Trophoblast cell (in vitro differentiated cells and primary cell): Measurements from ENCODE around the gene COPRS.

Source experiments
- DNase-seq, 2 donors: peaks; one replicate each; pipeline ENCODE4 v3.0.0-alpha.2; 2016
- H2AFZ ChIP-seq: 2 replicates; pipeline ENCODE4 v1.6.1; 2013; ENCODE audit warnings: low read length, moderate library complexity, mild to moderate bottlenecking; ENCODE audit not compliant: insufficient read depth, poor library complexity
- H2AK5ac ChIP-seq: 2 replicates; pipeline ENCODE4 v1.6.1; 2013; ENCODE audit warnings: mild to moderate bottlenecking, low read length
- H2BK120ac ChIP-seq: 2 replicates; pipeline ENCODE4 v1.6.1; 2013; ENCODE audit warnings: low read length, mild to moderate bottlenecking, moderate library complexity; ENCODE audit not compliant: insufficient read depth, poor library complexity
- H2BK12ac ChIP-seq: 2 replicates; pipeline ENCODE4 v1.6.1; 2013; ENCODE audit warnings: mild to moderate bottlenecking, low read length, moderate library complexity
- H2BK5ac ChIP-seq: 2 replicates; pipeline ENCODE4 v1.6.1; 2013; ENCODE audit warnings: low read length, low read depth, moderate library complexity, mild to moderate bottlenecking; ENCODE audit not compliant: poor library complexity
- H3K14ac ChIP-seq: 2 replicates; pipeline ENCODE4 v1.6.1; 2013; ENCODE audit warnings: mild to moderate bottlenecking, low read length
- H3K18ac ChIP-seq: 2 replicates; pipeline ENCODE4 v1.6.1; 2013; ENCODE audit warnings: mild to moderate bottlenecking, low read length
- H3K23ac ChIP-seq: 2 replicates; pipeline ENCODE4 v1.6.1; 2013; ENCODE audit warnings: low read length
- H3K27ac ChIP-seq: 2 replicates; pipeline ENCODE4 v1.5.1; 2013; ENCODE audit warnings: low read depth, mild to moderate bottlenecking, inconsistent platforms, low read length, moderate library complexity
- H3K27me3 ChIP-seq: 2 replicates; pipeline ENCODE4 v1.6.1; 2013; ENCODE audit warnings: inconsistent platforms, mild to moderate bottlenecking, low read length, moderate library complexity; ENCODE audit not compliant: insufficient read depth
- H3K36me3 ChIP-seq, 2 experiments: 1 replicate in 1 of 2; 2 replicates in 1 of 2; pipeline ENCODE4 v1.6.1; 2013; ENCODE audit warnings: low read length in 2 of 2, mild to moderate bottlenecking in 2 of 2, moderate library complexity in 1 of 2; ENCODE audit not compliant: insufficient read depth in 2 of 2, control insufficient read depth in 1 of 2
- H3K4ac ChIP-seq: 2 replicates; pipeline ENCODE4 v1.6.1; 2013; ENCODE audit warnings: low read depth, mild to moderate bottlenecking, low read length, moderate library complexity
- H3K4me1 ChIP-seq, 2 experiments: 1 replicate in 1 of 2; 2 replicates in 1 of 2; pipeline ENCODE4 v1.6.1; 2013; ENCODE audit warnings: low read length in 2 of 2, mild to moderate bottlenecking in 2 of 2, moderate library complexity in 1 of 2; ENCODE audit not compliant: insufficient read depth in 2 of 2, control insufficient read depth in 1 of 2
- H3K4me2 ChIP-seq: 2 replicates; pipeline ENCODE4 v1.6.1; 2013; ENCODE audit warnings: inconsistent platforms, mild to moderate bottlenecking, low read length, moderate library complexity
- H3K4me3 ChIP-seq: 2 replicates; pipeline ENCODE4 v1.5.1; 2013; ENCODE audit warnings: mild to moderate bottlenecking, low read depth, low read length, inconsistent platforms
- H3K79me1 ChIP-seq: one replicate; pipeline ENCODE4 v1.6.1; 2013; ENCODE audit warnings: low read length
- H3K79me2 ChIP-seq: 2 replicates; pipeline ENCODE4 v1.6.1; 2013; ENCODE audit warnings: low read length, mild to moderate bottlenecking; ENCODE audit not compliant: control insufficient read depth, insufficient read depth, poor library complexity
- H3K9ac ChIP-seq: 2 replicates; pipeline ENCODE4 v1.6.1; 2013; ENCODE audit warnings: mild to moderate bottlenecking, low read length
- H3K9me3 ChIP-seq: 2 replicates; pipeline ENCODE4 v1.6.1; 2013; ENCODE audit warnings: low read depth, mild to moderate bottlenecking, control low read depth, inconsistent platforms, low read length; ENCODE audit not compliant: insufficient read depth
- H4K12ac ChIP-seq: 2 replicates; pipeline ENCODE4 v1.6.1; 2013; ENCODE audit warnings: low read depth, mild to moderate bottlenecking, low read length, moderate library complexity
- H4K8ac ChIP-seq: 2 replicates; pipeline ENCODE4 v1.6.1; 2013; ENCODE audit warnings: low read depth, mild to moderate bottlenecking, low read length, moderate library complexity
- H4K91ac ChIP-seq: one replicate; pipeline ENCODE4 v1.6.1; 2013; ENCODE audit warnings: low read depth, mild to moderate bottlenecking, low read length, moderate library complexity
- WGBS: extraction: QIAGEN DNeasy Blood & Tissue Kit; methylation state at CpG from one replicate; pipeline ENCODE4 v1.1.7; 2013; ENCODE audit warnings: missing lambda C conversion rate; ENCODE audit not compliant: insufficient read length, insufficient coverage; ENCODE audit errors: extremely low coverage; 5-methylcytosine and 5-hydroxymethylcytosine counted together

COPRS gene

DNA sequence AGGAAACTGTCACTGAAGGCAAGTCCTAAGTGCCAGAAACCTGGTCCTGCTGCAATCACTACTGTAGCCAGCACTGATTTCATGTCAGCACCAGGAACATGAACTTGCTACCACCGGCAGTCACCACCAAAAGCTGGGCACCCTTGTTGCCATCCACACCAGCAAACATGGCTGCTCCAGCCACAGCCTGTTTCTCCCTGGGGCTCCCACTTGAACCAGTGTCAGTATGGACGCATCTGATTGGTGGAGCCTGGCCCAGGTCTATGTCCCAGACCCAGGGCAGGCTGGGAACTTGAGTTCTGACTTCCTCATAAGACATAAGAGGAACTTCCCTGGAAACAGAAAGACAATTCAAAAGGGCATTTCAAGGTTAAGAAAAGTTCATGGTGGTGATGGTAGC lies 56.5 kb downstream of the COPRS start:
- no peaks in the 10 kb centered on the region for H3K36me3 ChIP-seq
- H3K9ac ChIP-seq: no peak overlapping the region
- H3K4me2 ChIP-seq: no peak overlapping the region
- H3K14ac ChIP-seq: no peak overlapping the region
- H3K18ac ChIP-seq: no peak overlapping the region
- H3K27ac ChIP-seq: no peak overlapping the region
- no CpG with 5 or more reads among the region's 2 CpGs for WGBS
- no peak overlapping the region for H4K12ac ChIP-seq
- no peak overlapping the region for H2BK5ac ChIP-seq
- H3K4me3 ChIP-seq: no peak overlapping the region
- no peak overlapping the region for H4K91ac ChIP-seq
- no peak overlapping the region for H2BK12ac ChIP-seq
- H3K79me2 ChIP-seq: no peaks in the 10 kb centered on the region
- no peak overlapping the region for H3K4ac ChIP-seq
- H3K23ac ChIP-seq: no peak overlapping the region
- no peak overlapping the region for H2BK120ac ChIP-seq
- H2AFZ ChIP-seq: no peak overlapping the region
- H3K27me3 ChIP-seq: no peaks in the 10 kb centered on the region
- H3K4me1 ChIP-seq: peaks cover 4 to 6% of the 10 kb centered on the region in 2 experiments
- H4K8ac ChIP-seq: no peak overlapping the region
- no peak for DNase-seq
- no peak overlapping the region for H2AK5ac ChIP-seq
- H3K9me3 ChIP-seq: no peaks in the 10 kb centered on the region
- no peaks in the 10 kb centered on the region for H3K79me1 ChIP-seq
